Right lung (tissue), 5 donors: ENCODE data around the gene TUT7. TPM values are rescaled to one million over a fixed set of nuclear protein-coding genes. Genes with fewer than 3 reads are reported as not detected.
"Not testable (repeated sequence)": the region's sequence is repeated elsewhere in the genome, so short reads cannot be mapped to it uniquely, and the experiment has no call there.

Source experiments
- DNase-seq, 2 donors: peaks; one replicate each; pipeline ENCODE4 v3.0.0-alpha.2; 2013
- polyA plus RNA-seq, 5 donors: library from polyadenylated mRNA; unstranded; fragments of 120-200 nt; gene quantifications; one replicate each; pipeline versions ENCODE4 v1.2.1 to v1.2.3, GENCODE V29; 2013; ENCODE audit warnings: inconsistent platforms in 1 of 5, low replicate concordance in 1 of 5; ENCODE audit not compliant: insufficient read length in 5 of 5, insufficient read depth in 1 of 5

TUT7 gene
- polyA plus RNA-seq, 5 donors = 18.7 to 33.2 (median 29.1) TPM

DNA sequence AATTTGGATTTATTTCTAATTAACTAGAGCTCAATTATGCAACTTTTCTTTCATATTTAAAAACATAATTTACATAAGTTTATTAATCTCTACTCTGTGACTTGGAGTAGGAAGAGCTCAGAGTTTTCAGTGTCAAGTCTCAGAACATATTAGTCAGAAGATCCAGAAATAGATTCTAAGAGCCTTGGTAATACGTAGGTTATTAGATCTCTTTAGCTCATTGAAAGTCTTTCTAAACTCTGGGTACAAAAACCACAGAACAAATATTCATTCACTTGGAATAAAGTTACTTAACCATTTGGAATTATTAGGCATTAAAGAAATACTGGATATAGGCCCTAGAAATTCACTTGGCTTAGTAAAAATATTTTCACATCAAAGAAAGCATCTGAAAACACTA is 45.5 kb downstream of the TUT7 start:
- DNase-seq = no peak

DNA sequence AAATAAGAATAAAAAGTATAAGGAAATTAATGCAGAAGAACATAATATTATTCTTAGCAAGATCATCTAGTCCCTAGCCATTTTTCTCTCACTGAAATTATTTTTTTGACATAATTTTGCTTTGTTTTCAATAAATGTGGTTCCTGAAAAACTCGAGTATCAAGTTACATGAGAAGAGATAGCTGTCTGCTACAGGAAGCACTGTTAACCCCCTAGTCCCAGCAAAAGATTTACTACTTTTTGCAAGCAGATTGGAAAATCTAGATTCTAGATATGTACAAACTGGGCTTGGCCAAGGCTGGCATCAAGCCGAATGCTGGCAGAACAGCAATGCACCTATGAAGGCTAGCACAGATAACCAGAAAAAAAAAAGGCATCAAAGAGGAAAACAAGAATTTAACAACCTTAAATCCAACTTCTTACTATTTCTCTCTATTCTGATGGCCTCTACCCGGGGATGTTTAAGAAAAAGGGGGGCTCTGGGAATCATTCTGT is 49.9 kb downstream of the TUT7 start:
- no peak for DNase-seq

DNA sequence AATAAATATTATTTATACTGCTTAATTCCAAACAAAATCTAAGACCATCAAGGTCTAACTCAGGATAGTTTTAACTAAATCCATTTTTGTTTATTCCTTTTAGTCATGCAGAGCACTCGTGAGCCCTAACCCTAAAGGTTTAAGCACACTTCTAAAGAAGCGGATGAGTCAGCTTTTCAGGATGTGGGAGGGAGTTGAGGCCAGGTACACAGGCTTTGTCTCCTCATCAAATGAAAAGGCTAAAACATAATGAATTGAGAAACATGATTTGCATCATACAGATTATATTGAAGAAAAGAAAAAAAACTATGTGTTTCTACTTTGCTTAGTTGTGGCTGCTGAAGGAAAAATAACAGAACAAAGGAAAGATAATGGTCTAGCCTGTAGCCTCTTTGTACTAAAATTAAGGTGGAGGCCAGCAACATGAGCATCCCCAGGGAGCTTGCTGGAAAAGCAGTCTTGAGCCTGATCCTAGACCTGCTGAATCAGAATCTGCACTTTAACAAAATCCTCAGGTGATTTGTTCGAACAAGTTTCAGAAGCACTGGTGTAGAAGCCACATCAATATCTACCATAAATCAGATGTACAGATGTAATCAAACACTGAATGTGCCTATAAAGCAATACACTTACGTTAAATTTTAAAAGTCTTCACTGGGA is 50.8 kb downstream of the TUT7 start:
- DNase-seq = no peak

GRCh38 chr9:86301686-86302085 is 52.5 kb downstream of the TUT7 start:
- no peak for DNase-seq

- DNase-seq = no peak
These were observed 53.5 kb downstream of the TUT7 start for GRCh38 chr9:86300701-86301100.

DNA sequence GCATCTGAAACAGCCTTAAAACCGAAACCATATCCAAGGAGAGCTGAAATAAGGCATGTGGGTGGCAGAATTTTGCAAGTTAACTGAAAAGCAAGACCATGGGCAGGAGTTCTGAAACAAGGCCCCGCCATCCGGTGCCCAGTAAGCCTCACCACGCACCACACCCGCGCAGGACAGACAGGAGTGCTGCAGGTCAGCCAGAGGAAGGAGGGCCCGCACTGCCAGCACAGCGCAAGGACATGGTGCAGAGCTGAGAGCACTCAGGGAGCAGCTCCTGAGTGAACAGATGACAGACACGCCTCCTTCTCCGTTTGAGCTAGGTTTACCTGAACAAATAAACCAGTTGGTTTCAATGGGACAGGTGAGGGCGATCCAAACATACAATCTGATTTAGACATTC is 55.3 kb downstream of the TUT7 start:
- no peak for DNase-seq

DNA sequence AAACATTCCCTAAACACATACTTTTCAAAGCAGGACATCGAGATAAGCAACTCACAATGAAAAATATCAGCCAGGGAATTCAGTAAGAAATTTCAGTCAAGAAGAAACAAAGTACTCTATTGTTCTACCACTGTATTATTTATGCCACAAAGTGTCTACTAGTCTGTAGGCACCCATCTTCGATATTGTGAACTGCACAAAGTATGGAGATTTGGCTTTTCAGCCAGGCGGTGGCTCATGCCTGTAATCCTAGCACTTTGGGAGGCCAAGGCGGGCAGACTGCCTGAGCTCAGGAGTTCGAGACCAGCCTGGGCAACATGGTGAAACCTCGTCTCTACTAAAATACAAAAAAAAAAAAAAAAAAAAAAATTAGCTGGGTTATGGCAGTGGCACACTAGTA is 63.9 kb downstream of the TUT7 start:
- DNase-seq = not testable (repeated sequence)

- DNase-seq = no peak
These were observed 65.6 kb downstream of the TUT7 start for GRCh38 chr9:86288499-86289198.

DNA sequence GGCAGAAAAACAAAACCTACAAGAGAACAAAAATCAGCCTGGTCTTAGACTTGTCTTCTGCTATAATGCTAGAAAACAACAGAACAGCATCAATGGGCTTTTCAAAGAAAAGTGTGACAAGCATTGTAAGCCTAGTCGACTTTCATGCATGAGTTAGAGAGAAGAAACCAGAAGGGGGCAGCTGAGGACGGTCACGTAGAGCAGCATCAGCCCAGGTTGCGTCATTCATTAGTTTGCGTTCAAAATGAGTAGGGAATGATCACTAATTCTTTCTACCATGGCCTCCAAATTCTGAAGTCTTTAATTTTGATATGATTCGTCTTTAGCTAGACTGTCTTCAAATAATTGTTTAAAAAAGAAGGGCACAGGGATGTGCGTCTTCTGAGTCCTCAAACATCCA is 67.2 kb downstream of the TUT7 start:
- no peak for DNase-seq

DNA sequence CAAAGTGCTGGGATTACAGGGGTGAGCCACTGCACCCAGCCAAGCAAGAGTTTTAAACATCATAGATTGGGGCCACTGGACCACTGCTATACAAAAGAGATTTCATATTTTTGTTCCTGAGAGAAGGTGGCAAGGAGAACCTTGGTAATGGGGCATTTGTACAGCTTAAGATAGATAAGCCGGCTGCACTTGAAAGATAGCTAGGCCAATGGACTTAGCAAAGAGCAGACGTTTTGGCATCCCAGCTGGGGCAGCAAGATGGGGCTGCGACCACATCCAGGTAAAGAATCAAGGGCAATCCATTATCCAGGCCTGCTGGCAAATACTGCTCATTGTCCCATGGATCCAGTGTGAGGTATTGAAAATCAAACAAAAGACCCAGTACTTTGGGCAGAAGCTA is 67.9 kb downstream of the TUT7 start:
- no peak for DNase-seq

DNA sequence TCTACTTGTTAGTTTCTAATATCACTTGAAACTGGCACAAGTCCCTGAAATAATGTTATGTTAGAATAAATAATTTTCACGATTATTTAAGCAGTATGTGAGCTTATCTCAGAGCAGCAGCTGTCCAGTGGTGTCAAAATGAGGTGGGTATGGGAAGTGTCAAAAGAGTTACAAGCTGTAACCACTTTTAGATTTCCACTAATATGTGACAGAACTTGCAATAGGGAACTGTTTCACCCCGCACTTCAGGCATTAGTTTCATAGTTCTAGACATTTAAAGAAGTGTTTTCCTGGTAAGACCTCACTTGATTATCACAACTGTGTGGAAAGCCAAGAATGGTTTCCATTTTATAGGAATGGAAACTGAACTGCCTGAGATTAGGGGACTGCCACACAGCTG is 68.9 kb downstream of the TUT7 start:
- no peak for DNase-seq

DNA sequence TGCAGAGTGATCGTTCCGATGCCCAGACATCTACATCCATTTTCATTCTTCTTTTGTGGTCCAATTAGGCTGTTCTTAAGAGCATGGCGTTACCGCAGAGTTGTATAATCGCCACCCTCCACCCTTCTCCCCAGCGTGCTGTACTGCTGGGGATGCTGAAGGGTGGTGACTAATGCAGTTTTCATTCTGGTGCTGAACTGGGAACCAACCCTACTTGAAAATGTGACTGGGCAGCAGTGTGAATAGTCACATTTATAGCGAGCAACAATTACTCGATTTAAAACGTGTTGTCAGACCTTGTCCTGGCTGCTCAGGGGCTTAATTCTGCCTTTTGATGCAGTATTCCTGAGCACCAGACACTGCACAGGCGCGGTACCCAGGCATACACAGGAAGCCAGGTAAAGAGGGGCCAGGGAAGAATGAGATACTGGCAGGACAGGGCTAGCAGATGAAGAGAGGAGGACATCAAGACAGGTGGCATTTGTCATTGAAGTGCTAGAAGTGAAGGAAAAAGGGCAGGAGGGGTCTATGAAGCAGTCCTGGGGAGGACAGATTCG is 71.2 kb downstream of the TUT7 start:
- DNase-seq = no peak

DNA sequence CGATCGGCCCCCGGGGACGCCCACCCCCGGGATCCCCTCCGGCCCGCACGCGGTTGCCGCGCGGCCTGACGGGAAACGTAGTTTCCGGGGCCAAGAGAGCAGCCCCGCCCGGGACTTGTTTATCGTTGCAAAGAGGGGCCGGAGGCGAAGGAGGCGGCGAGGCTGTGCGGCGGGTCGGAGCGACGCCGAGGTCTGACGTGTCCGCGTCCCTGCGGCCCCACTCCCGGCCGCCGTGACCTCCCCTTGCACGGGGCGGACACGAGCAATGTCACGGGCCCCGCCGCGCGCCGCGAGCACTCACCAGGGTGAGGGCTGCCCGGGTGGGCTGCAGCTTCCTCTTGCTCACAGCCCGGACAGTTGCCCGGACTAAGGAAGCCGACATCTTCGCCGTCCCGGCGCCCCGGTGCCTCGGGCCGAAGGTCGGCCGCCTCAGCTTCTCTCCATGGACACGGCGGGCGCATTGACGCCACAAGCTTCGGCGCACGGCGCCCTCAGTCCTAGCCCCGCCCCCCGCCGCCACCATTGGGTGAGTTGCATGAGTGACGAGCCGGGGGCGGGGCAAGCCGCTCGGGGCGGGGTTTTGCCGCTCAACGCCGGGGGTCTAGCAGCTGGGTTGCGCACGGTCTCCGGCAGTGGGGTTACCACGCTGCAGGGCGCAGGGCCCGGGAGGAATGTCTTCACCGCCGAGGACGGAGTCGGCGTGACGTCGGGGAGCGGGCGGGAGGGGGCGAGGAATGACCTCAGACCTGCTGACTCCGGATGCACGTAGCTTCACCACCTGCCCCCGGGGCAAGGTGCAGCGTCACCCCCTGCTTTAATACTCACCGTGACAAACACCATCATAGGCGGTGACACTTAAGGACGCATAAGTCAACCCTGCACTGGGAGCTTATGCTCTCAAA is 71.9 kb downstream of the TUT7 start, which contains the start of gene ISCA1:
ISCA1 (minus strand) TSS at position 462 of the 902 bp plus-strand sequence; CDS start at position 382, 80 bp downstream.
- peak; percentile 92 to 94 for DNase-seq

- DNase-seq = no peak
These were observed 72.6 kb downstream of the TUT7 start for GRCh38 chr9:86281593-86282076.

DNA sequence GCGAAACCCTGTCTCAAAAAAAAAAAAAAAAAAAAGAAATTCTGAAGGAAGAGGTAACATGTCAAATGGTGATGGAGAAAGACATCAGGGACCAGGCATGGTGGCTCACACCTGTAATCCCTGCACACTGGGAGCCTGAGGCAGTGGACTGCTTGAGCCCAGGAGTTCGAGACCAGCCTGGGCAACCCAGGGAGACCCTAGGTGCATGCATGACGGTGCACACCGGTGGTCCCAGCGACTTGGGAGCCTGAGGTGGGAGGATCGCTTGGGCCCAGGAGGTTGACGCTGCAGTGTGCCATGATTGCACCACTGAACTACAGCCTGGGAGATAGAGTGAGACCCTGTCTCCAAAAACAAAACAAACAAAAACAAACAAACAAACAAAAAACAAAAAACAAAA is 73.6 kb downstream of the TUT7 start:
- DNase-seq = no peak

DNA sequence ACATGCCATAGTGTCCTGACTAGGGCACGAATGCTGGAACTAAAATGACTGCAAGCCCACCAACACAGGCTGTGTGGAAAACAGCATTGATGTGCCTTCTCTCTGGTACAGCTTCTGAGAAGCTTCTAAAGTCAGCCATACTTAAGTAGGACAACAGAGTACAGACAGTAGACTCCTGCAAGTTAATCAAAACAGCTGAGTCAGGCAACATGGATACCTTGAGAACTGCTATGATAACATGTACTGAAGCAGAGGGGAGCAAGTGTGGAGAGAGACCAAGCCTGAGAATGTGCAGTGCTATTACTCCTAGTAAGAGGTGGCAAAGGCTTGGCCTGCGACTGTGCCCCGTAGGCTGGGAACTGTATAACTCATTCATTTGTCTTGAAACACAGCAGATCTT is 74.4 kb downstream of the TUT7 start:
- DNase-seq = no peak

- DNase-seq = no peak
These were observed 77.1 kb downstream of the TUT7 start for GRCh38 chr9:86277072-86277471.

DNA sequence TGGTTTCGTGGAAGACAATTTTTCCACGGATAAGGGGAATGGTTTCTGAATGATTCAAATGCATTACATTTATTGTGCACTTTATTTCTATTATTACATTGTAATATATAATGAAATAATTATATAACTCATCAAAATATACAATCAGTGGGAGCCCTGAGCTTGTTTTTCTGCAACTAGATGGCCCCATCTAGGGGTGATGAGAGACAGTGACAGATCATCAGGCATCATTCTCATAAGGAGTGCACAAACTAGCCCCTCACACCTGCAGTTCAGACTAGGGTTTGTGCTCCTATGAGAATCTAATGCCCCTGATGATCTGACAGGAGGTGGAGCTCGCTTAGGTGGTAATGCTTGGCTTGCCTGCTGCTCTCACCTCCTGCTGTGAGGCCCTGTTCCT is 78.2 kb downstream of the TUT7 start:
- no peak for DNase-seq

GRCh38 chr9:86274821-86275643 is 79.2 kb downstream of the TUT7 start:
- no peak for DNase-seq

DNA sequence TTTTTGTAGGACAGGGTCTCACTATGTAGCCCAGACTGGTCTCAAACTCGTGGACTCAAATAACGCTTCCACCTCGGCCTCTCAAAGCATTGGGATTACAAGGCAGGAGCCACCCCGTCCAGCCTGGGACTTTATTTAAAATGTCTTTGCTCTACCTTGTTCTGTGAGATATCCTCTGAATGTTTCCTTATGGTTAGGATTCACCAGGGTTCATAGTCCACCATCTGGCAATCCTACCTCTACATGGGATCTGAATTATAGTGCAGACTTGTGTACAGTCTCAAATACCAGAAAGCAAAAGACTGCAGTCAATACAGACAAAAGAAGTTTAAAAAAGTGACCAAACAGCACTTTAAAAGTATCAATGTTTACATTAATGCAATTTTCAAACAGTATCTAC is 82.0 kb downstream of the TUT7 start:
- no peak for DNase-seq

GRCh38 chr9:86263876-86264275 is 90.3 kb downstream of the TUT7 start:
- DNase-seq = no peak
